SK-N-MC (cell line): ENCODE measurements around the gene AKNA.

Source experiments
- EZH2 ChIP-seq: fragments of 200-600 bp; sonication (generic); IDR thresholded peaks from one replicate; pipeline ENCODE4 v1.6.1; 2017; ENCODE audit warnings: antibody characterized with exemption
- POLR2AphosphoS5 ChIP-seq: IDR thresholded peaks from 2 replicates; pipeline ENCODE4 v1.6.1; 2012; ENCODE audit warnings: mild to moderate bottlenecking, low read depth, low read length, borderline replicate concordance

DNA sequence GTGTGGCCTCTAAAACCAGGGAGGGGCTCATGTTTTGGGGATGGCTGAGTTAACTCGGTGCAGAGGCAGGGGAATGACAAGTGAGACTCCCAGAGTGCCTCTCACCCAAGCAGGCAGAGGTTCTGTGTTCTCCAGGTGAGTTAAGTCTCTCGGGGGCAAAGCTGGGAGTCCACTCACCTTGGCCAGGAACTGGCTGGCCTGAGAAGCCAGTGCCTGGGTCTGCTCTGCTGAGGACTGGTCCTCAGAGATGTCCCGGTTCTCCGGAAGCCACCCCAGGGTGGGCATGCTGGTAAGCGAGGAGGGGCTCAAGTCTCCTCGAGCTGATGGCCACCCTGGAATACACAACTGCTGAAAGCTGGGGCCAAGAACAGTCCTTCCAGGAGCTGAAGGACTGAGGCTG is 20.4 kb downstream of the AKNA start:
- TF ChIP-seq EZH2 (no peak), POLR2AphosphoS5 (no peak)
